T follicular helper cell (primary cell): ENCODE data around the gene PRMT3.
"Not testable (repeated sequence)": the region's sequence is repeated elsewhere in the genome, so short reads cannot be mapped to it uniquely, and the experiment has no call there.

Source experiments
- DNase-seq: peaks from one replicate; pipeline ENCODE4 v3.0.0-alpha.2; 2020; ENCODE audit warnings: low read depth

Gene PRMT3

DNA sequence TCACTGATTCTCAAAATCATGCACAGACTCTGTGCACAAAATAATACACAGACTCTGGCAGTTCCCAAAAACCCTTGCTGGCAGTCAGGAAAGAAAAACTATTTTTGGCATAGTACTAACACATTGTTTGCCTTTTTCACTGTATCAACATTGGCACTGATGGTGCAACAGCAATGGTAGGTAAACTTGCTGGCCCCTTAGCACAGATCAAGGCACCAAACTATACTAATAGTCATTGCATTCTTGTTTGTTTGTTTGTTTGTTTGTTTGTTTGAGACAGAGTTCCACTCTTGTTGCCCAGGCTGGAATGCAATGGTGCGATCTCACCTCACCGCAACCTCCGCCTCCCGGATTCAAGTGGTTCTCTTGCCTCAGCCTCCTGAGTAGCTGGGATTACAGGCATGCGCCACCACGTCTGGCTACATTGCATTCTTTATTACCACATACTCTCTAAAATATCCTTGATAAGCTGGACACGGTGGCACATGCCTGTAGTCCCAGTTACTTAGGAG, 130.9 kb downstream of the PRMT3 start:
- DNase-seq = no peak

GRCh38 chr11:20522536-20522935, 135.0 kb downstream of the PRMT3 start:
- no peak for DNase-seq

DNA sequence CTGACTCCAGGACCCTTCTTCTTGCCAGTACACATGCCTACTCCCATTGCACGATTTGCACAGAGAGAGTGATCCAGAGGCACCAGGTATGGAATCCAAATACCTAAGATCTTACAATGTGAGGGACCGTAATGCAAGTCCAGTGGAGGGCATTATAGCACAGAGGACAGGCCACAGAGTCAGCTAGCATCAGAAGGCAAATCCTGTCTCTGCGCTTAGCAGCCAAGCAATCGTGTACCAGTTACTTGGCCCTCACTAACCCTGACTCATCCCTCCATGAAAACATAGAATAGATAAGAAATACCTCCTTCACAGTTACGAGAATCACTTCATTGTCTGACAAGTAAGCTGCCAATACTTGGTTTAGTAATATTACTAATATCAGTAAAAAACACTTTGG, 142.2 kb downstream of the PRMT3 start:
- DNase-seq = no peak

- DNase-seq = no peak
Observed at GRCh38 chr11:20530942-20531703, 143.6 kb downstream of the PRMT3 start.

GRCh38 chr11:20535271-20535881, 147.9 kb downstream of the PRMT3 start:
- DNase-seq = no peak

- no peak for DNase-seq
Observed at GRCh38 chr11:20536365-20536764, 148.8 kb downstream of the PRMT3 start.

GRCh38 chr11:20536784-20537183, 149.3 kb downstream of the PRMT3 start:
- no peak for DNase-seq

- no peak for DNase-seq
Observed at GRCh38 chr11:20541503-20541902, 154.0 kb downstream of the PRMT3 start.

DNA sequence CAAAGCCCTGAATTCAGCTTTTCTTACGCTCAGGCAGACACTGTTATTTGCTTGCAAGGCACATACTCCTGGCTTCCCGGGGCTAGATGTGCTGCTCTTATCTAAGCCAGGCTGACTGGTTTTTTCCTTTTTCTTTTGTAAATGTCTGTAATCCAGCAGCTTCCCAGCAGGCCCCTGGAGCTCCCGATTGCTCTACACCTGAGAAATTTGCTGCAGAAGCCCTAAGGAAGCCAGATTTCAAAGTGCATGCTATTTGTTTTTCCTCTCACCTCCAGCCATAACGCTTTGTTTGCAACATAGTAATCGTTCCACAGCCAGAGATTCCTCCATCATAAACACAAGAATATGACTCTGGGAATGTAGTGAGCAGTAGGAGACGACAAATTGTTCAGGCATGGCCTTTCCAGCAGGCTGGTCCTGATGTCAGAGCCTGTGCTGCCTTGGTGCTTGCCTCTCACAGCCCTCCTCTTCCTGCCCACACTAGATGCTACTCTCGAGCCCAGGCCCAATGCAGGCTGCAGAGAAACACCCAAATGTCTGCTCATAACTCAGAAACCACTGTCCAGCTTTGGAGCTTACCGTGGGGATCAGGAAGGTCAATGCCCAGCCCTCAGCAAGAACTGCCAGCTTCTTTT, 157.2 kb downstream of the PRMT3 start:
- DNase-seq = no peak

DNA sequence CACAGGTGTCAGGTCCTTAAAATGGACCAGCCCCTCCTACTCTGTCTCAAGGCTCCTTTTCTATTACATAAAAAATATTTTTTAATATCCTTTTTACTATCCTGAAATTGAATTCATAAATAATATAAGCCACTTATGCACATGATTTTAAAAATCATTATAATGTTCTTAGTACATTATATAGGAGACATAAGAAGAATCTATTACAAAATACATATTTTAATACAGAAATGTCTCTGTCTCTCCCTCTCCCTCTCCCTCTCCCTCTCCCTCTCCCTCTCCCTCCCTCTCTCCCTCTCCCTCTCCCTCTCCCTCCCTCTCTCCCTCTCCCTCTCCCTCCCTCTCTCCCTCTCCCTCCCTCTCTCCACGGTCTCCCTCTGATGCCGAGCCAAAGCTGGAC, 159.9 kb downstream of the PRMT3 start:
- DNase-seq = no peak

GRCh38 chr11:20551096-20551495, 163.6 kb downstream of the PRMT3 start:
- DNase-seq = no peak

DNA sequence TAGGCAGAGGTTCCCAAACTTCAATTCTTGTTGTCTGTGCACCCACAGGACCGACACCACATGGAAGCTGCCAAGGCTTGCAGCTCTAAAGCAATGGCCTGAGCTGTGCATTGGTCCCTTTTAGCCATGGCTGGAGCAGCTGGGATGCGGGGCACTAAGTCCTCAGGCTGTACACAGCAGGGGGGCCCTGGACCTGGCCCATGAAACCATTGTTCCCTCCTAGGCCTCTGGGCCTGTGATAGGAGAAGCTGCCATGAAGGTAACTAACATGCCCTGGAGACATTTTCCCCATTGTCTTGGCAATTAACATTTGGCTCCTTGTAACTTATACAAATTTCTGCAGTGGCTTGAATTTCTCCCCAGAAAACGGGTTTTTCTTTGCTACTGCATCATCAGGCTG, 168.3 kb downstream of the PRMT3 start:
- no peak for DNase-seq

GRCh38 chr11:20556396-20556795, 168.9 kb downstream of the PRMT3 start:
- DNase-seq = not testable (repeated sequence)

DNA sequence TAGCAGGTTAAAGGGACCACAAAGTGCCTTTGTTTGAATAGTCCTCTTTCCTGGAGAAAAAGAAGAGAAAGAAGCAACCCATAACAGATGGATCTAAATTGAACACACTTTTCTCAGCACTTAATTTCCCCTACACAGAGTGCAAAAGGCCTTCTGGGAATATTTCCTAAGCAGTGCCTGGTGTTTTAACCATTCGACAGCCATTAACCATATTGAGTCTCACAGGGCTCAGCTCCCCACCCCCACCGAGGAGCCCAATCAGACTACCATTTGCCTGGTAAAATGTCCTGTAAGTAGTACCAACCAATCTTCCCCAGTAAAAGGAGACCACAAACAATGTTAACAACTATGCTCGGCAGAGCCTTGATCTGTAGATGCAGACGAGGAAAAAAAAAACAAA, 171.2 kb downstream of the PRMT3 start:
- DNase-seq = no peak
